Fibroblast of skin of back (primary cell): ENCODE measurements around the gene STK26.
A peak's percentile ranks its signal among the peaks of the same experiment; 100 is the strongest.
"Not testable (repeated sequence)": the region's sequence is repeated elsewhere in the genome, so short reads cannot be mapped to it uniquely, and the experiment has no call there.

Source experiments
- DNase-seq: peaks from one replicate; pipeline ENCODE4 v3.0.0-alpha.2; 2013

The STK26 gene

GRCh38 chrX:132037479-132037993 lies 14.4 kb downstream of the STK26 start:
- DNase-seq: no peak

GRCh38 chrX:132040066-132040465 lies 17.0 kb downstream of the STK26 start:
- DNase-seq: no peak

- peak; percentile 41 for DNase-seq
These were observed 17.9 kb downstream of the STK26 start for GRCh38 chrX:132041015-132041414.

GRCh38 chrX:132043977-132044376 lies 20.9 kb downstream of the STK26 start:
- DNase-seq: no peak

GRCh38 chrX:132044953-132045352 lies 21.9 kb downstream of the STK26 start:
- no peak for DNase-seq

GRCh38 chrX:132045456-132045855 lies 22.4 kb downstream of the STK26 start:
- no peak for DNase-seq

- DNase-seq: no peak
These were observed 23.4 kb downstream of the STK26 start for GRCh38 chrX:132046533-132046932.

- DNase-seq: not testable (repeated sequence)
These were observed 28.7 kb downstream of the STK26 start for GRCh38 chrX:132051778-132052177.

GRCh38 chrX:132058050-132058449 lies 34.9 kb downstream of the STK26 start:
- no peak for DNase-seq

- no peak for DNase-seq
These were observed 35.9 kb downstream of the STK26 start for GRCh38 chrX:132058975-132059374.

- DNase-seq: no peak
These were observed 37.0 kb downstream of the STK26 start for GRCh38 chrX:132059973-132060540.

- DNase-seq: no peak
These were observed 40.2 kb downstream of the STK26 start for GRCh38 chrX:132063334-132063733.

GRCh38 chrX:132063862-132064261 lies 40.8 kb downstream of the STK26 start:
- no peak for DNase-seq

- no peak for DNase-seq
These were observed 45.3 kb downstream of the STK26 start for GRCh38 chrX:132068405-132068804.

GRCh38 chrX:132071254-132071653 lies 48.2 kb downstream of the STK26 start:
- DNase-seq: no peak

- no peak for DNase-seq
These were observed 54.3 kb downstream of the STK26 start for GRCh38 chrX:132077414-132077813.

GRCh38 chrX:132077912-132078311 lies 54.8 kb downstream of the STK26 start:
- no peak for DNase-seq

GRCh38 chrX:132085786-132086185 lies 62.7 kb downstream of the STK26 start:
- DNase-seq: no peak

GRCh38 chrX:132086672-132087071 lies 63.6 kb downstream of the STK26 start:
- DNase-seq: peak; percentile 75

GRCh38 chrX:132088864-132089263 lies 65.8 kb downstream of the STK26 start:
- no peak for DNase-seq

GRCh38 chrX:132090403-132091159 lies 67.5 kb downstream of the STK26 start:
- no peak for DNase-seq

GRCh38 chrX:132092439-132093065 lies 69.5 kb downstream of the STK26 start:
- peak; percentile 61 for DNase-seq

GRCh38 chrX:132093239-132093860 lies 70.2 kb downstream of the STK26 start:
- DNase-seq: no peak
